Muscle of back (tissue), 11 donors: ENCODE results near the gene CFTR. TPM values are rescaled to one million over a fixed set of nuclear protein-coding genes. Genes with fewer than 3 reads are reported as not detected.

Experiments used
- DNase-seq, 3 donors: peaks; one replicate each; pipeline versions ENCODE4 v3.0.0 to v3.0.0-alpha.2; 2013
- polyA plus RNA-seq, 10 donors: library from polyadenylated mRNA; unstranded; fragments of 120-200 nt; gene quantifications; one replicate each; pipeline ENCODE4 v1.2.1, GENCODE V29; 2013; ENCODE audit not compliant: insufficient read length in 10 of 10

CFTR gene
- polyA plus RNA-seq, 10 donors, result 0.17 to 1.3 (median 0.43) TPM

- no peak for DNase-seq
Measured at GRCh38 chr7:117648203-117648866, 168.5 kb downstream of the CFTR start.

- DNase-seq, result no peak
Measured at GRCh38 chr7:117652943-117653680, 173.3 kb downstream of the CFTR start.

GRCh38 chr7:117654780-117655179 lies 175.0 kb downstream of the CFTR start:
- no peak for DNase-seq

- no peak for DNase-seq
Measured at GRCh38 chr7:117656806-117657205, 177.0 kb downstream of the CFTR start.

DNA sequence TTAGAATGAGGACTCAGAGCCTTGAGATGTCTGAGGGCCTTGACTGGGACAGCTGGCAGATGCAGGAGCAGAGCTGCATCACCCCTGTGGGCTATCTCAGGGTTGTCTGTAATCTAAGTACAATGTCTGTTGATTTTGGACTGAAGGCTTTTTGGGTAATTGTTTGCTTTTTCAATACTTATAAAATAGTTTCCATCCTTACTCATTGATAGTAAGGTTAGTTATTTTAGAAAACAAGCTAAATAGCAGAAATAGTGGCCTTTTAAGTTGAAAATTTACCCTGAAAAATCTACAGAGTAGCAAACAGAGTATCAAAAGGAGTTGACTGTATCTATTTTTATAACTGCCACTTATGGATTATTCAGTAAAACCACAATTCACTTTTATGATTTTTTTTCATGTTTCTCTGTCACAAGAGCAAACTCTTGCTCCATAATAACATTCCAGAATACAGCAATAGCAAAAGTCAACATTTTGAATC lies 179.7 kb downstream of the CFTR start:
- DNase-seq, result no peak

DNA sequence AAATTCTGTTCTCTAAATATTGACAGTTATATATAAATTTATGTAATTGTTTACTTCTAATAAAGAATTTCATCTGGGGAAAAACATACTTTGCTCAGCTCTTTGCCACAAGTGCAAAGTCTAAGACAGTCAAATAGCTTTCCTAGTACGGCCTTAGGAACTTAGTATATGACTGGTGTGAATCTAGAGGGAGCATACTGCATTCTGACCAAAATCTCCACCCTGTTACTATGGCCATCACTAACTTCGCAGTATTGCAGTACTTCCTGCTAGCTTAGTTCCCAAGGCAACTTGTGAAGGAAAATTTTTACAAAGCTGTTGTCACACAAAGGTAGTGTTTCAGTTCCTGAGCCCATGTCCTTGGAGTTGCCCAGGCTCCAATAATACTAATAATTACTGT lies 181.5 kb downstream of the CFTR start:
- DNase-seq, result no peak

DNA sequence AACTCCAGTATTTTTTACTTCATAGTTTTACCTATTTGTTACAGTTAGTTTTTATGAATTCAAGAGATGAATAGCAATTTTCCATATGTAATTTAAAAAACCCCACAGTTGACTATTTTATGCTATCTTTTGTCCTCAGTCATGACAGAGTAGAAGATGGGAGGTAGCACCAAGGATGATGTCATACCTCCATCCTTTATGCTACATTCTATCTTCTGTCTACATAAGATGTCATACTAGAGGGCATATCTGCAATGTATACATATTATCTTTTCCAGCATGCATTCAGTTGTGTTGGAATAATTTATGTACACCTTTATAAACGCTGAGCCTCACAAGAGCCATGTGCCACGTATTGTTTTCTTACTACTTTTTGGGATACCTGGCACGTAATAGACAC lies 184.2 kb downstream of the CFTR start:
- no peak for DNase-seq

GRCh38 chr7:117665368-117665767 lies 185.5 kb downstream of the CFTR start:
- no peak for DNase-seq

- DNase-seq, result no peak
Measured at GRCh38 chr7:117666031-117666430, 186.2 kb downstream of the CFTR start.

GRCh38 chr7:117666689-117667088 lies 186.9 kb downstream of the CFTR start:
- DNase-seq, result no peak

GRCh38 chr7:117667456-117667855 lies 187.6 kb downstream of the CFTR start:
- DNase-seq, result no peak

DNA sequence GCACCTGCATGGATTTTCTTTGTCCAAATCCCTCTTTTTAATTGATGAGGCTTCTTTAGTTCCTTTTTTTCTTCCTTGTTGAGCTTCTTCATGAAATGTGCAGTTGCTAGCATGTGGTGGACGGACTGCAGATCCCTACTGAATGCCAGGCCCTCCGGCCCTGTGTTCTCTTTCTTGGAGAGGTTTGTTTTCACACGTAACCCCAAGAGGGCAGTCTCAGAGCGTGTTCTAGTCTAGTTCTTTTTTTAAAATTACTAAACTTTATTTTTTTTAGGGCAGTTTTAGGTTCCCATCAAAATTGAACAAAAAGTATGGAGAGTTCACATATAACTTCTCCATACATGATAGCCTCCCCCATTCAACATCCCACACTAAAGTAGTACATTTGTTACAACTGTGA lies 190.0 kb downstream of the CFTR start:
- no peak for DNase-seq

DNA sequence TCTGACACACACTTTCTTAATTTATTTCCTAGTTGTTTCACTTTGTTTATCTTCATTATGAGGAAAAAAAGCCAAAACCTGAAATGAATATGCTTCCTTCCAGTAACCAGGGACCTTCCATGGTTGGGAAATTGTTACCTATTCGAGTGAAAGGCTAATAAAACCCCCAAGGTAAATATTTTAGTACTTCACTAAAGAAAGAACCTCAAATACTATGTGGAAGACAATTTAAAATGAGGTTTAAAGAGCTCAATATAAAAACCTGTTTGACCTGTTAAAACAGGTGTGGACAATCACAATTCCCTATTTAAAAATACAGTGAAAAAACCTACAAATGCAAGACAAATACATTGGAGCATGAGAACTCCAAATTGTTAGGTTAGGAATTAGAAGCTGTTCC lies 192.6 kb downstream of the CFTR start:
- DNase-seq, result no peak

DNA sequence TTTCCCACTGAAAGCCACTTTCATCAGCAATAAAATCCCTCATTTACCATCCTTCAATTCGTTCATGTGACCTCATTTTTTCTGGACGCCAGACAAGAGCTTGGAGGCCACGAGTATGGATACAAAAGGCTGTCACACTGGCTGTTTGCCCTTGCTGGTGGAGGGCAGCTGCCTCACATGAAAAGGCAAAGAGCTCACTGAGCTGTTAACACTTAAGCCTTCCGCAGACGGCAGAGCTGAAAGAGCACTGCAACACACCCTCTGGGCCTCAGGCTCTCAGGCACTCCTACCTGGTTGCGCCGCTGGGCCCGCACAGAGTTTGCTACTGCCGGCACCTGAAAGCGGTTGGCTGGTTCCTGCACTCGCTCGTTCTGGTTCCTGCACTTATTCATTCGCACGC lies 193.5 kb downstream of the CFTR start:
- DNase-seq, result peak in 1 of 3 donors; percentile 7

DNA sequence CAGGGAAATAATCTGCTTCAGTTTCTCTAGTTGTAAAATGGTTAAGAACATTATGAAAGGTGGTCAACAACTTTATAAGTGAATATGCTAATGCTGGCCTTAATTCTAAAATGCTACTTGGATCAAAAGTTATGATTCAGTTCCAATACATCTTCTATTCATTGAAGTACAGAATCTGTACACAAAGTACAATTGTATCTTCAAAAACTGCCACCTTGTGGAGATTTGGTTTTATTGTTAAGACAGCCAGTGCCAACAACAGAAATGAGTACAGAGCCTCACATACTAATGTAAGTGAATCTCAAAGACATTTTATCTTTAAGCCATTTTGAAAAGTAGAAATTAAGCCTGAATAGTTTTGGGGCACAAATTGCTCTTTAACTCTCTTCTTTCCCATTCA lies 194.0 kb downstream of the CFTR start:
- DNase-seq, result no peak

DNA sequence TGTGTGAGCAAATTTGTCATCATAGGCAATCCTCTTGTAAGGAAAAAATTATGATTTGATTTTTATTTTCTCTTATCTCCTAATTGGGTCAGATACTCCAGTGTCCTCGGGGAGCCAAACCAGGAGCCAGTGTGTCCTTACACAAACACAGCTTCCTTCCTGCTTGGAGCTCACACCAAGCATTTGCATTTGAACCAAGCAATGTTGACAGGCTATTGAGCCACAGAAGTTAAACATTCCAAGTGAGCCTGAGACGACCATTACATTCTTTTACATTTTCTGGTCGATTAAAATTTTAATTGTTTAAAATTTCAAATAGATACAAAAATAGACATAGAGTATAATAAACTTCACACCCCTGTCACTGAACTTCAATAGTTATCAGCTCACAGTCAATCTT lies 194.8 kb downstream of the CFTR start:
- no peak for DNase-seq

- no peak for DNase-seq
Measured at GRCh38 chr7:117675497-117676435, 195.9 kb downstream of the CFTR start.

GRCh38 chr7:117679120-117679519 lies 199.3 kb downstream of the CFTR start:
- no peak for DNase-seq

DNA sequence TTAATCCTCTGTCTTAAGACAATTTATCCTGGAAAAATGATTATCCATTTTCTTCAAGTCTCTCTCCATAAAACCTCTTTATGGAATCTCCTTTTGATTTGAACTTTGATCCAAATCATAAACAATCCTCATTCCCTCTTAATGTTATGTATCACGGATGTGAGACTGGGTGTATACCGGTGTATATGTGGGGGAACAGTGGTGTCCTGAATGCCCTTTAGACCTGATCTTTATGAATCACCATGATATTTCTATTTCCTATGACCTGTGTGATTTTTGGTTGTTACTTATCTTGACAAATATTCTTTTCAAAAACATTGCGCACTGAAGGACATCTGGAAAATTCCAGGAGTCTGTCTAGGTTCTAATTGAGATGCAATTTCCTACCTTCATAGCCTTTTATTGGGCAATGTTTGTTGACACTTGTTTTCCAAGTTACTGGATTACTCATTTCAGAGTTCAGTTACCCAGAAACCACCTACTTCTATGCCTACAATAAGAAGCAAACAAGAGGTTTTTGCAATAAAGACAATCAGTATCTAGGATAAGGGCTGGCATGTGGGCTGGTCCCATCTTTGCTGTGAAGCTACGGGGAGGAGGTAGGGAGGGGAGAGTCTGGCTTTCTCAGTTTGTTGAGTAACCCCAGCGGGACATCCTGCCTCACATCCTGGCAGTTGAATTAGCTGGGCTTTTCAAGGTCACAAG lies 203.0 kb downstream of the CFTR start:
- DNase-seq, result no peak

- no peak for DNase-seq
Measured at GRCh38 chr7:117683430-117684175, 203.8 kb downstream of the CFTR start.

DNA sequence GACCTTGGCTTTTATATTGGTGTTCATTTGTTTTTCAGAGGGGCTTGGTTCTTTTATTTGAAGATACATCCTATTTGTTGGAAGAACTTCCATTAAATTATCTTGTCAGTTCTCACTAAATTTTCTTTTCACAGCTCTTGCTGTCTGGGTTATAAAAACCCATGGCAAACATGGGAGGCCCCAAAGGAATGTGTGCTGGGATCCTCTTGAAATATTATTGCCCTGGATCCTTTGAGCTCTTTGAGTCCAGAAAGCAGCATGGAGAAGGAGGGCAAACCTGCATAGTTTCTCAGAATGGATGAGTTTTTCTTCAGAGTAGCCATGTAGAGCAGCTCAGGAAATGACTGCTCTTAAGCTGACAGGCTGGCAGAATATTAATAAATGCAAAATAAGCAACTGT lies 206.0 kb downstream of the CFTR start:
- no peak for DNase-seq
